ENCODE data around the gene RGS6. TPM values are rescaled to one million over a fixed set of nuclear protein-coding genes. Genes with fewer than 3 reads are reported as not detected.

The RGS6 gene
- total RNA-seq, 2 donors from 2014 or later, result 0.43 to 0.78 TPM

DNA sequence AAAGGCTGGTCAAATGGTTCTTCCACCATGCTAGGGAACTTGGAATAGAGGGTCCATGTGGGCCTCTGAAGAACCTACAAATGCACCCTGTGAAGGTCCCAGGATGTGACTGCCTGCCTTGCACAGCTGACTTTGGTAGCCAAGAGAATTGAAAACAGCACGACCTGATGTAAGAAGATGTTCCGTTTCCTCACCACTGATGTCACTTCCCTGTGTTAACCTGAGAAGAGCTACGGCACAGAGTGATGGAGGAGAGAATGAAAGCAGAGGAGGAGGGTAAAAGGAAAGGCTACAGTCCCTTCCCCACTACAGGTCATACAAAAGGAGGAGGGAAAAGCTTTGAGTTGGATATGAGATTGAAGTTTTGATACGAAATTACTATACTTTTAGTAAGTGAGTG lies 328.8 kb downstream of the RGS6 start:
- DNase-seq (no peak), ATAC-seq (no peak)
- intact Hi-C loops (cut with DNase I, micrococcal nuclease), result no loop called here

DNA sequence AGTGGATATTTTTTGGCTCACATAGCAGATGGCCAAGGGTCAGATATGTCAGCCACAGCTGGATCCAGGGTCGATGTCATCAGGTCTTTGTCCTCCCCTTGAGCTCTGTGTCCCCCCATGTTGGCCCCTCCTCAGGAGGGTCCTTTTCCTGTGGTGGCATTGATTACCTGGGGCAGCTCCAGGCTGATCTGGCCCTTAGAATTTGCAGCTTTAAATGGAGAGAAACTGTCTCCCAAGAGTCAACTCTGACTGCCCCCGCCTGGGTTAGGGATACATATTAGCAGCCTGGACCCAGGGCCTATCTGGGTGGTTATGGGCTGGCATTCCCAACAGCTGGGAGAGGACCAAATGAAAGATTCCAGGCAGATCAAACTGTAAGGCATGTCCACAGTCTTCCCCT lies 330.5 kb downstream of the RGS6 start:
- DNase-seq (no peak), ATAC-seq (no peak)
- intact Hi-C loops (cut with DNase I, micrococcal nuclease), result no loop called here

DNA sequence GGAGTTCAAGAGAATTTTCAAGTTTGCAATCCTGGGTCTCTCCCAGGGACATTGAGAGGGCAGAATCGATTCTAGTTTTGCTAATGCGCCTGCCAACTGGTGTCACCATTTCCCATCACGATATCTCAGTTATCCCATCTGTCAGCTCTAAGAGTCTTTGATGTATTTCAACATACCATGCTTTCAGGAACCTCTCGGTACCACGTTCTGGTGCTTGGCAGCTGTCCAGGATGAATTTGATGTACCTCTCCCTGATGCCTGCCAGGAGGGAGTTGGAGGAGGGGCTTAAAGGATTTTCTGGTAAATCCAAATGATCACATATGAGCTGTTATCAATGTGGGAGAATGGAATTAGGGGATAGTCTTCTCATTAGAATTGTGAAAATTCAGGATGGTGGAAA lies 332.5 kb downstream of the RGS6 start:
- ATAC-seq (no peak), DNase-seq (no peak)
- intact Hi-C loops (cut with DNase I, micrococcal nuclease), result no loop called here

DNA sequence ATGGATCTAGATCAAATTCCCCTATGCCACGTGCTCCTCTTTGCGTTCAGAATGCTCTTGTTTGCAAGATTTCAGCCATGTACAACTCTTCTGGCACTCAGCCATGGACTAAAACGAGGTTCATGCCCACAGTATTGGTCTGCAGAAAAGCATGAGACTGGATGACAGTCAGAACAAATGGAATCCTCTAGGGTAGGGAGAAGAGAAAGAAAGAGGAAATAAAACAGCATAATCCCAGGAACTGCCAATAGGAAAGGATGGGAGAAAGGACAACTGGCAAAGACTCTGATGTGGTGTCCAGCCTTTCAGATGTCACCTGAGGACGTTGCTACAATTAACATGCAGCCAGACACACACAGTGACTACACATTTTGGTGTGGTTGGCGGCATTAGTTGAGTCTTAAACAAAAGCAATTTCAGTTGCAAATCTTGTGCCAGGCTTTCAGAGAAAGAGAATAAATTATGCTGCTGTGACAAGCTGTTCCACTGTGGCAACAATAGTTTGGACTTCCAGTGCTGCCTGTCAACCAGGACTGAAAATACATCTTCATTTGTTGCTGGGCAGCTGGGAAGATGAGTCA lies 338.0 kb downstream of the RGS6 start:
- ATAC-seq, result no peak
- intact Hi-C loops (cut with DNase I, micrococcal nuclease), result no loop called here
- no peak for DNase-seq

DNA sequence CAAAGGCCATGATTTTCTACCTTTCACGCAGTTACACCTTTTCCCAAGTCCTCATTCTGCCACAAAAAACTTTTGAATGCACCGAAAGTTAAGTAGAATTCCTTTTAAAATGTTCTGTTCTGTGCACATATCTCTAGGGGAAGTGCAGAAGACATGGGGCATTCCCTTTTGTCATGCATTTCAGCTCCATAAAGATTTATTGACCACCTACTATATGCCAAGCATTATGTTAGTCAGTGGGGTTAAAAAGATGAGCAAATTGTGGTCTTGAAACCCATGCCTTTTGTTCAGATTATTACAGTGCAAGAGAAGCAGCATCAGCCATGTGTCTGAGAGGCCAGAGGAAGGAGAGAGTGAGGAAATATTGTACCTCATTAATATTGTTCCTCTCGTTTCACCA lies 338.5 kb downstream of the RGS6 start:
- intact Hi-C loops (cut with DNase I, micrococcal nuclease), result no loop called here
- DNase-seq (no peak), ATAC-seq (no peak)

DNA sequence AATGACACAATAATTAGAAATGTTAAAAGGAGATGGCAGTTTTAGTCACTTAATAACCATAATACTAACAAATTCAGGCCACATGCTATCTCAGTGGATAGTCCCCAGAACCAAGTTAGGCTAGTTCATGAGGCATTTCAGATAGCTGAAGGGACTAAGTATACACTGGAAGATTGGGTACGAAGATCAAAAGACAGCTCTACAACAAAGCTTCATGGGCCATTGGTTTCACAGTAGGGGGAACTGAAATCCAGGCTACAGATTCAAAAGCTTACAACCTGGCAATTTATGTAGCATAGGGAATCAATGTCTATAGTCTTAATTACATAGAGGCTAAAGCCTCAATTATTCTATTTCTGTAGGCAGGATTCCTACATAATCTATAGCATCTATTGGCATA lies 343.0 kb downstream of the RGS6 start:
- no peak for ATAC-seq
- intact Hi-C loops (cut with DNase I, micrococcal nuclease), result no loop called here

DNA sequence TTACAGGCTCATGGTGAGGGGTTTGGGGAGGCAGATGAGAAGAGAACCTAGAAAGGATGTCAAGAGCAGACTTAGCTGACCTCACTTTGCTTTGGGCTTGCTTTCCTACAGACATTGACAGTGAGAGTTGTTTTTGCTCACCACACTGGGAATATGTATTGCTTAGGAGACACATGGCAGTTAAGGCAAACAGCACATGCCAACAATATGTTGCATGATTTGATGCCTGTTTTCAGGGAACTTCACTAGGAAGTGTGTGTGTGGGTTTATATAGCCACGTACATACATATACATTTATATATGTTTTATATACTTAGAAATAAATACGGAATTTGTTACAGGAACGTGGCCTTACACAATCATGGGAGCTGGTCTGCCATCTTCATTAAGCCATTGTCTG lies 346.1 kb downstream of the RGS6 start:
- ATAC-seq, result no peak
- DNase-seq, result no peak
- intact Hi-C loops (cut with DNase I, micrococcal nuclease), result no loop called here

More for the DNA sequence above, 343.0 kb downstream of the RGS6 start:
- no peak for DNase-seq

DNA sequence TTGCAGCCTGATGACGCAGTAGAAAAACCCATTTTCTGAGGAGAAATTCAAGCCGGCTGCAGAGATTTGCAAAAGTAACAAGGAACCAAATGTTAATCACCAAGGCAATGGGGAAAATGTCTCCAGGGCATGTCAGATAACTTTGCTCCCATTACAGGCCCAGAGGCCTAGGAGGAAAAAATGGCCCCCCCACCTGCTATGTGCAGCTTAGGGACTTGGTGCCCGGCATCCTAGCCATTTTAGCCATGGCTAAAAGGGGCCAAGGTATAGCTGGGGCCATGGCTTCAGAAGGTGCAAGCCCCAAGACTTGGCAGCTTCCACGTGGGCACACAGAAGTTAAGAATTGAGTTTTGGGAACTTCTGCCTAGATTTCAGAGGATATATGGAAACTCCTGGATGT lies 351.9 kb downstream of the RGS6 start:
- DNase-seq (no peak), ATAC-seq (no peak)
- intact Hi-C loops (cut with DNase I, micrococcal nuclease), result no loop called here

DNA sequence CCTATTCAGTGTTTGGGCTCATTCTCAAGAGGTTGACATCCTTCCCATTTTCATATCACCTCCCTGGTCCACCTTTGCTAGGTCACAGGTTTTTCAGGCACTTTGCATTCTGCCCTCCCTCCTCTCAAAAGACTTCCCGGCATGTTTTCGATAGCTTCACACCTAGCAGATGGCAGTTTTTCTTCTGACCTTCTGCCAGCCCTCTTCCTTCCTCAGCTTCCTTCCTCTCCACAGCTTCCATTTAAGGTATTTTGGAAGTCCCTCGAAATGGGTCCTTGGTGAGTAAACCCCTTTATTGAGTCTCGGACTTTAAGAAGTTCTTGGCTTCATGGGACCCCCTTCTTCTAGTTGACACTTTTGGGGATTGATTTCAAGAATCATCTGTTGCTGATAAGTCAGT lies 358.0 kb downstream of the RGS6 start:
- intact Hi-C loops (cut with DNase I, micrococcal nuclease), result no loop called here
- no peak for DNase-seq
- no peak for ATAC-seq

DNA sequence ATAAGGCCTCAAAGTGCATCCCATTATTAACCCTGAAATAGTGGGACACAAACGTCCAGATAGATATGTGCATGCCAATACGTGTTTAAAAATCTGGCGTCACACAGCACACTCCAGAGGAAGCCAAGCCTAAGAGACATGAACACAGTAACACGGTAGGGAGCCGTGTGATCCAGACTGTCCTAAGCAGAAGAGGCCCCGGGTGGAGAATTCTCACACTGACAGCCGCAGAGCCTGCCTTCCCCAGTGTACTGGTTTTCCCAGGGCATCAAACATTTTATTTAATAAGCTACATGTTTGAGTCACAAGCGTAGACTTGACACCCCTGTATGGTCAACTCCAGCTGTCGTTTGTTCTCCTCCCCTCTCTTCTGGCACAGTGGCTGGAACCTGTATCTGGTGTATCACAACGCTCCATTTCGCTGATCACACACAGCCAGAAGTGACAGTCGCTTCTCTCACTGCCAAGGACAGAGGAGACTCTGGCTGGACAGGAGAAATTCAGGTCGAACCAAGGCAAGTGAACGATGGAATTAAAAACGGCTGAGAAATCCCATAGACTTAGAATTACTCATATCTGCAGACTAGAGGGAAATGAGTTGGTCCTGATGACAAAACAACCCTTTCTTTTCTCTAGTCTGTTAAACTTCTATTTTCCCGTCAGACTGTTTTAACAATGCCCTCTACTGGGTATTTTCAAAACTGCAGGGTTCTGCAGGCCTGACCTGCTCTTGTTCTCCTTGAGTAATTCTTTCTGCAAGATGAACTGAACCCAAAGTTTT lies 359.9 kb downstream of the RGS6 start:
- DNase-seq (no peak), ATAC-seq (no peak)
- intact Hi-C loops (cut with DNase I, micrococcal nuclease), result no loop called here

DNA sequence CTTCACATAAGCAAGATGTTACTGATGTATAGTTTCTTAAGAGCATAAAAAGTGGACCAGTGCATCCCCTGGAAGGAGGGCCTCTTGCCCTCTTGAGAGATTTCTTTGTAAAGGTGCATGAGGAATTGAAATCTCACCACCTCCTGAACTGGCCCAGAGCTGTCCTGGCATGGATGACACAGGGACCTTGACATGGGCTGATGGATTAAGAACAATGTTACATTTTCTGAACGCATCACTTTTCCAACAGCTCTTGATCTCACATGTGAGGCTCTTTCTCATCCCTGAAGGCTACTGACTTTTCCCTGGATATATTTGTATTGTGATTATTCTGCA lies 360.4 kb downstream of the RGS6 start:
- DNase-seq (no peak), ATAC-seq (no peak)
- intact Hi-C loops (cut with DNase I, micrococcal nuclease), result no loop called here

DNA sequence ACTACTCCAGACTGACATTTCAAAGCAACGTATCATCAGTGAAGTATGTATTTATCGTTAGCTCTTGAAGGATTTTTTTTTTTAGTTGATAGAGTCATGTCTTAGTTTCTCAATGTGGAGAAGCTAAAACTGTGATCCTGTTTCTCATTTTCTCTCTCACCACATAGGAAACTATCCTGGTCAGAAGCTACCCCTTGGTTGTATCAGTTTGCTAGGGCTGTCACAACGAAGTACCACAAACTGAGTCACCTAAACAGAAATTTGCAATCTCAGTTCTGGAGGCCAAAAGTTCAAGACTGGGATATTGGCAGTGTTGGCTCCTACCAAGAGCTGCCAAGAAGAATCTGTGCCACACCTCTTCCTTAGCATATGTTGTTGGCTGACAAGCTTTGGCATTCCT lies 369.1 kb downstream of the RGS6 start:
- intact Hi-C loops (cut with DNase I, micrococcal nuclease), result no loop called here
- DNase-seq, result no peak
- no peak for ATAC-seq

DNA sequence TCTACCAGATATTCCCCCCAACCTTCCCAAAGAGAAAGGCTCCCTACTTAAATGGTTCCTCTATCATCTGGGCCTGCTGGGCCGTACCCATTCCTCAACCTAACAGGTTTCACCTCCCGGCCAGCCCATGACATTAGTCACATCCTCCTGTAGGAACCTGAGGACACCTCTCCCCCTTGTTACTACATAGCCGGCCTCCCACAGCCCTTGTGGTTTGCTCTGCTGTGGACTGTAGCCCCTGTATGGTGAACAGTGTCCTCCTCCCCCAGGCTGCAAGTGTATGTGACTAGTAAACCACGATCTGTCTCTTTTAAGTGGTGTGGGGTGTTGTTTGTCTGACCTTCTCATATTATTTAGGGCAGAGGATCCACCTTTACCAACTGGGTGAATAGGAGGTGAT lies 371.7 kb downstream of the RGS6 start:
- ATAC-seq (no peak), DNase-seq (no peak)
- intact Hi-C loops (cut with DNase I, micrococcal nuclease), result no loop called here

DNA sequence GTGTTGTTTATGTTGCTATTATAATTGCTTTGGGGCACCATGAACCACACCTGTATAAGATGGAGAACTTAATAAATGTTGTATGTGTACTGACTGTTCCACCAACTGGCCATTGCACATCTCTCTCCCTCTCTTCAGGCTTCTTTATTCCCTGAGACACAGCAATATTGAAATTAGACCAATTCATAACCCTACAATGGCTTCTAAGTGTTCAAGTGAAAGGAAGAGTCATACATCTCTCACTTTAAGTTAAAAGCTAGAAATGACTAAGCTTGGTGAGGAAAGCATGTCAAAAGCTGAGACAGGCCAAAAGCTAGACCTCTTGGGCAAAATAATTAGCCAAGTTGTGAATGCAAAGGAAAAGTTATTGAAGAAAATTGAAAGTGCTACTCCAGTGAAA lies 373.3 kb downstream of the RGS6 start:
- DNase-seq (no peak), ATAC-seq (no peak)
- intact Hi-C loops (cut with DNase I, micrococcal nuclease), result no loop called here

DNA sequence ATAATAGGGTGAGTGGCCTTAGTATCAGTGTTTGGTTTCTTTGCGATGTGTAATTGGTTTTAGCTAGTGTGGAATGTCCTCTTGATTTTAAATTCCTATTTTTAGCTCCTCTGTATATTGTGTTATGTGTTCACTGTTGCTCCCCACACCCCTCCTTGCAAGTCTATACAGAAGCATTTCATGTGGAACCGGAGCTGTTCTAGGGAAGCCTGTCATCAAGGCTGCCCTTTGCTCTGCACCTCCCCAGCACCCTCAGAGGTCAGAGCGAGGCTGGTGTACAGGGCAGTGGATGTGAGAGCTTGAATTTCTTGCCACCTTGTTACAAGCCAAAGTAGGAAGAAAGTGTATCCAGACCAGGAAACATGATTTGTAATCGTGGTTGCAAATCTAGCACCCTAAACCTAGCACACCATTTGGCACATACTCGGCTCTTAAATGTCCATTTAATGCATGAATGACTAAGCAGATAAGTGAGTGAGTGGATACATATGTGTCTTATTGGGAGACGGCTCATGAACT lies 376.8 kb downstream of the RGS6 start:
- no peak for ATAC-seq
- intact Hi-C loops (cut with DNase I, micrococcal nuclease), result no loop called here
- no peak for DNase-seq

DNA sequence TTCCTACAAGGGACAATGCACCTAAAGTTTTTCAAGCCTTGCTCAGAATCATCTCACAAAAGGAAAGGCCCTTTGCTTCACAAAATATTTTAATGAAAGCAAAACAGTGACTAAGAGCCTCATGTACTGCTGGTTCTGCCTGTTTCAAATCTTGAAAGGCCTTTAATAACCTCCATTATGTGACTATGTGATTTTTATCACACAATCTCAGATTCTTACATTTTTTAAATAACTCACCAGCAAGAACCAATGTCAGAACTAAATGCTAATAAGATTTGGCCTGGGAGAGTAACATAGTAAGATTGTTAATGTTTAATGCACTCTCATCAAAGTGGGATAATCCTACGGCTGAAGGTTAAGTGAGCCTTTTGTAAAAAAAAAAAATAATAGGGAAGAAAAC lies 378.9 kb downstream of the RGS6 start:
- intact Hi-C loops (cut with DNase I, micrococcal nuclease), result no loop called here
- DNase-seq (no peak), ATAC-seq (no peak)

DNA sequence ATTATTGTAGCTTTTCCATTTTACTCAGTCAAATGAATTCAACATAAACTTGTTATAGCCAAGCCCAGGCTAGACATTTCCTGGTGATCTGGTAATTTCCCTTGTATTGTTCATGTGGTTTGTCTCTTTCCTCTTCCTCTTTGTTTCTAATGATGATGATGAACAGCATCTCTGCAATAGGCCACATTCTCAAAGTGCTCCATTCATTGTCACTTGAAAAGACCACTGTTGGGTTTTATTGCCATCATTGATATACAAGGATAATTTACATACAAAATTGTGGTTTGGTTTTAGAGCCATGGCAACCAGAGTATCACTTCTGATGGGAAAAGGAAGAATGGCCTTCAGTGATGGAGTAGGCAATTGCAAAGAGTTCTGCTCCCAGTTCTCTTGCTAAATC lies 379.3 kb downstream of the RGS6 start:
- DNase-seq (no peak), ATAC-seq (no peak)
- intact Hi-C loops (cut with DNase I, micrococcal nuclease), result no loop called here

DNA sequence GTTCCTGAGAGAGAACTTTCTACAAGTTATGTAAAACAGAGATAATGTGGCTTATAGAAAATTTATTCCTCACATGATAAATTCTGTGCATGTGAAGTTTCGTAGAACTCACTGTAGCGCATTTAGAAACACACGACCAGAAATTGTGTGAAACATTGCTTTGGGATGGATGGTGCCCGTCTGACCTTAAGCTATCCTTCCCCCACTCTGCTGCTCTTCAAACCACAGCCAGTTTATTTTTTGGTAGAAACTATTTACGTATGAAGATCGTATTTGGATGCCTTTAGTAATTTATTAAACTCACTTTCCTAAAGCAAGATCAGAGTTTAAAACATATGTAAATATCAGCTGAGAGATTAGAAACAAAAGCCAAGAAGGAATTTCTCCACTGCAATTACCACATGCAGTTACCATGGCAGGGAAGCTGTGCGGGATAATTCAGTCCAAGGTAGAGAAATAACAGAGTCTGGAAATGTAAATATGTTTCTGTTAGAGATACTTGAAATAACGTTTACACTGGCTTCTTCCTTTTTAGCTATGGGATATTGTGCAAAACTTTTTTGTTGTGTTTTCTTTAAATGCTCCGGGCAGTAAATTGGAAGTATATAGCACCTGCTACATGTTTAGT lies 382.7 kb downstream of the RGS6 start:
- ATAC-seq (no peak), DNase-seq (no peak)
- intact Hi-C loops (cut with DNase I, micrococcal nuclease), result no loop called here

DNA sequence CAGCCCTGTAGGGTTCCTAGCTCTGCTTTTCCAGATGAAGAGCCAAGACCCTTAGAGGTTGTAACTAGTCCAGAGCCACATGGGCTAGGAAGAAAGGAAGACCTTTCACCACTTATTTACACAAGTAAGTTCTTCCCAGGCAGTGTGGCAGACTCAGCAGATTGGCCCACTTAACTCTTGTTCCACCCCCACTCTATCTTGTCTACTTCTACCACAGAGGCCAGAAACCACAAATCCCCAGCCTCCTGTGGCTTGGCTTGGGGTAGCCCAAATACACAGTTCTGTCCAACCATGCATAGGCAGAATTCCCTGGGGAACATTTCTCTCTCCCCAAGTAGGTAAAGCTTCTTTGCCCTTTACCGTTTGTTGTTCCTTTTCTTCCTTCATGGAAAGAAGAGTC lies 383.5 kb downstream of the RGS6 start:
- ATAC-seq (no peak), DNase-seq (no peak)
- intact Hi-C loops (cut with DNase I, micrococcal nuclease), result no loop called here

DNA sequence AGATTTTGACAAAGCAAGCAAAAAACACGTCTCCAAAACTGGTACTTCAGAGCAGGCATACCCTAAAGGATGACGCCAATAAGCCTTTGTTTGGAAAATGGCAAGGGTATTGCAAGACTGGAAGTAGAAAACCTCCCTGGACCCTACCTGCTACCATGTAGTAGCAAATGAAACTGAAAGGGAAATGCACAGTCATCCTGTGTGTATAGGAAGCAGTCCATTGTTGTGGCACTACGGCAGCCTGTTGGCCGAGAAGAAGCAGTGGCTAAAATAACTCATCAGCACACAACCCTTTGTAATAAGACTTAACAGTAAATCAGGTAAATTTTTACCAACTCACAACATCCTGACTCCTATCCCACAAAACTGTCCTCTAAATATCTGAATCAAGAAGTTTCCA lies 386.4 kb downstream of the RGS6 start:
- no peak for DNase-seq
- intact Hi-C loops (cut with DNase I, micrococcal nuclease), result no loop called here
- no peak for ATAC-seq

DNA sequence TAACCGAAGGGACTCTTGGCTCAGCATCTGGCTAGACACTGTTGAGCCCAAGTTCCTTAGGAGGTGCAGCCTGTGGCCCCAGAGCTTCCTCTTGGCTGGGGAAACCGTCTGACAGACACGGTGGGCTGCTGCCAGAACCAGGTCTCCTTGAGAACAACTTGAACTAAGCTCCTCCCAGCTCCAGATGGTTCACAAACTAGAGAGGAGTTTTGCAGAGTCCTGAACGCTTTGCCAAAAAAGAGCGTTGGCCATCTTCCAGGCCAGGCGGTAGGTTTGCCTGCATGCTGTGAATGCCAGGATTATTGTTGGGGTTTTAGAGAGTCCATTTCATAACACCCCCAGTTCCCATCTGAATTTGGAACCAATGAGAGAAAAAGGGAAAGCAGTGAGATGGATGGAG lies 399.8 kb downstream of the RGS6 start:
- ATAC-seq, result no peak
- intact Hi-C loops (cut with DNase I, micrococcal nuclease), result no loop called here
- DNase-seq, result no peak

Data from left colon (tissue), 2 donors.